Measurements from ENCODE around the gene DCC. TPM values are rescaled to one million over a fixed set of nuclear protein-coding genes. Genes with fewer than 3 reads are reported as not detected.

Gene DCC
- total RNA-seq, 4 donors from 2014 or later: 0.16 TPM; not detected in 3

- no peak for TF ChIP-seq EP300 (IDR thresholded peaks at IDR 0.05)
- TF ChIP-seq POLR2A (IDR thresholded peaks at IDR 0.05): no peak
- no peak for TF ChIP-seq POLR2AphosphoS5 (IDR thresholded peaks at IDR 0.05)
- TF ChIP-seq CTCF (IDR thresholded peaks at IDR 0.05): no peak
- no peak overlapping the region for H3K4me3 ChIP-seq
- H3K27ac ChIP-seq: no peak overlapping the region
These were observed 698.6 kb downstream of the DCC start for GRCh38 chr18:53038608-53039007.

GRCh38 chr18:53040286-53040685 lies 700.3 kb downstream of the DCC start:
- no peak for DNase-seq (ENCODE audit: low spot score in 2 of 2)
- peaks cover 3% of the 10 kb centered on the region for H3K9me3 ChIP-seq
- H3K27ac ChIP-seq: no peak overlapping the region
- 63% methylated on average over 3 of the region's 3 CpGs for WGBS
- H3K4me3 ChIP-seq: no peak overlapping the region
- no peaks in the 10 kb centered on the region for H3K36me3 ChIP-seq
- no peaks in the 10 kb centered on the region for H3K27me3 ChIP-seq
- TF ChIP-seq POLR2A (IDR thresholded peaks at IDR 0.05): no peak
- no peak for TF ChIP-seq CTCF (IDR thresholded peaks at IDR 0.05)
- no peak for TF ChIP-seq EP300 (IDR thresholded peaks at IDR 0.05)
- TF ChIP-seq POLR2AphosphoS5 (IDR thresholded peaks at IDR 0.05): no peak
- H3K4me1 ChIP-seq: no peaks in the 10 kb centered on the region

More at GRCh38 chr18:53038608-53039007, 698.6 kb downstream of the DCC start:
- Histone ChIP-seq H3K36me3 (no peaks in the 10 kb centered on the region), H3K9me3 (peaks cover 3% of the 10 kb centered on the region), H3K4me1 (no peaks in the 10 kb centered on the region), H3K27me3 (no peaks in the 10 kb centered on the region)
- no peak for DNase-seq (ENCODE audit: low spot score in 2 of 2)

- Histone ChIP-seq H3K4me3 (no peak overlapping the region), H3K9me3 (no peaks in the 10 kb centered on the region), H3K4me1 (no peaks in the 10 kb centered on the region), H3K27me3 (no peaks in the 10 kb centered on the region), H3K36me3 (no peaks in the 10 kb centered on the region), H3K27ac (no peak overlapping the region)
- no peak for DNase-seq (ENCODE audit: low spot score in 2 of 2)
- TF ChIP-seq POLR2A (IDR thresholded peaks at IDR 0.05) (no peak), CTCF (IDR thresholded peaks at IDR 0.05) (no peak), EP300 (IDR thresholded peaks at IDR 0.05) (no peak), POLR2AphosphoS5 (IDR thresholded peaks at IDR 0.05) (no peak)
- WGBS: 81% methylated on average over 6 of the region's 6 CpGs
These were observed 716.1 kb downstream of the DCC start for GRCh38 chr18:53056064-53056463.

- no peak overlapping the region for H3K4me3 ChIP-seq
- H3K9me3 ChIP-seq: no peaks in the 10 kb centered on the region
- no peak for TF ChIP-seq EP300 (IDR thresholded peaks at IDR 0.05)
- no peak for TF ChIP-seq POLR2A (IDR thresholded peaks at IDR 0.05)
- no peak for TF ChIP-seq POLR2AphosphoS5 (IDR thresholded peaks at IDR 0.05)
- no peak for TF ChIP-seq CTCF (IDR thresholded peaks at IDR 0.05)
- no peak overlapping the region for H3K27ac ChIP-seq
- no peaks in the 10 kb centered on the region for H3K4me1 ChIP-seq
- H3K36me3 ChIP-seq: no peaks in the 10 kb centered on the region
- 50% methylated on average over 6 of the region's 6 CpGs for WGBS
- H3K27me3 ChIP-seq: no peaks in the 10 kb centered on the region
- no peak for DNase-seq (ENCODE audit: low spot score in 2 of 2)
These were observed 730.8 kb downstream of the DCC start for GRCh38 chr18:53070788-53071187.

- Histone ChIP-seq H3K4me1 (no peaks in the 10 kb centered on the region), H3K9me3 (no peaks in the 10 kb centered on the region), H3K36me3 (no peaks in the 10 kb centered on the region), H3K4me3 (no peak overlapping the region), H3K27ac (no peak overlapping the region), H3K27me3 (no peaks in the 10 kb centered on the region)
- 63% methylated on average over 2 of the region's 2 CpGs for WGBS
- no peak for DNase-seq (ENCODE audit: low spot score in 2 of 2)
- TF ChIP-seq POLR2A (IDR thresholded peaks at IDR 0.05) (no peak), EP300 (IDR thresholded peaks at IDR 0.05) (no peak), CTCF (IDR thresholded peaks at IDR 0.05) (no peak), POLR2AphosphoS5 (IDR thresholded peaks at IDR 0.05) (no peak)
These were observed 740.7 kb downstream of the DCC start for GRCh38 chr18:53080687-53081086.
